Smooth muscle cell of the umbilical artery (primary cell): Measurements from ENCODE around the gene CTDSP1. TPM values are rescaled to one million over a fixed set of nuclear protein-coding genes. Genes with fewer than 3 reads are reported as not detected.

ENCODE experiments used
- total RNA-seq: library from RNA; depleted of rRNA; stranded (reverse); fragments of >200 nt; gene quantifications from 2 replicates; pipeline ENCODE4 v1.2.3, GENCODE V29; 2014

Gene CTDSP1, protein sequence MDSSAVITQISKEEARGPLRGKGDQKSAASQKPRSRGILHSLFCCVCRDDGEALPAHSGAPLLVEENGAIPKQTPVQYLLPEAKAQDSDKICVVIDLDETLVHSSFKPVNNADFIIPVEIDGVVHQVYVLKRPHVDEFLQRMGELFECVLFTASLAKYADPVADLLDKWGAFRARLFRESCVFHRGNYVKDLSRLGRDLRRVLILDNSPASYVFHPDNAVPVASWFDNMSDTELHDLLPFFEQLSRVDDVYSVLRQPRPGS
- total RNA-seq, result 35.0 and 39.5 TPM in 2 replicates

DNA sequence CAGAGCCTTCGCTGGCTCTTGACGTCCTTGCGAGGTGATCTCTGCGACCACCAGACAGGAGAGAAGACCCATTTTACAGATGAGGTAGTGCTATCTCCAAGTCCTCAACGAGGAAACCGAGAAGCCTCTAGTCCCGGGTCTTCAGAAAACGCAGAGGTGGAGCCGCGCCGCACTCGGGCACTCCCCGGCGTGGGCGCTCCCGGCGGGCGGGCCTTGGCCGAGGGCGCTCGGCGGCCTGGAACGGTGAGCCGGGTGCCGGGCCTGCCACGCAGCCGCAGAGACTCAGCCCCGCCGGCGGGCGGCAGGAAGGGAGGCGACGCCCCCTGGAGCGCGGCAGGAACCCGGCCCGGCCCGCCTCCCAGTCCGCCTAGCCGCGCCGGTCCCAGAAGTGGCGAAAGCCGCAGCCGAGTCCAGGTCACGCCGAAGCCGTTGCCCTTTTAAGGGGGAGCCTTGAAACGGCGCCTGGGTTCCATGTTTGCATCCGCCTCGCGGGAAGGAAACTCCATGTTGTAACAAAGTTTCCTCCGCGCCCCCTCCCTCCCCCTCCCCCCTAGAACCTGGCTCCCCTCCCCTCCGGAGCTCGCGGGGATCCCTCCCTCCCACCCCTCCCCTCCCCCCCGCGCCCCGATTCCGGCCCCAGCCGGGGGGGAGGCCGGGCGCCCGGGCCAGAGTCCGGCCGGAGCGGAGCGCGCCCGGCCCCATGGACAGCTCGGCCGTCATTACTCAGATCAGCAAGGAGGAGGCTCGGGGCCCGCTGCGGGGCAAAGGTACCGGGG is at the start of gene CTDSP1:
TSS of gene CTDSP1 (plus strand) at position 478 of the 776 bp plus-strand sequence. CDS start at position 701, 223 bp downstream.

DNA sequence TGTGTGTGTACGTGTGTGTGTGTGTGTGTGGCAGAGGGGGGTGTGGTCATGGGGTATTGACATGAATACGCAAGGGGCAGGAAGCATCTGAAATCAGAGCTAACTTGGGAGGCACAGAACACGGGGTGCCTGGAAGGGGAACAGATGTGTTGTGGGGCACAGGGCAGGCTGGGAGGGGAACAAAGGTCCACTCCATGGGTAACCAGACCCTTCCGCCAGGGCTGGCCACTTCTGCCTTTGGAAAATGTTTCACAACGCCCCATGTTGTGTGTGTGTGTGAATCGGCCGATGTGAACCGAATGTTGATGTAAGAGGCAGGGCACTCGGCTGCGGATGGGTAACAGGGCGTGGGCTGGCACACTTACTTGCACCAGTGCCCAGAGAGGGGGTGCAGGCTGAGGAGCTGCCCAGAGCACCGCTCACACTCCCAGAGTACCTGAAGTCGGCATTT is 17.7 kb upstream of the CTDSP1 start, which contains the start of gene SLC11A1:
TSS of gene SLC11A1 (plus strand) at position 358 of the 451 bp plus-strand sequence. CDS start 96 bp downstream, outside the sequence.

DNA sequence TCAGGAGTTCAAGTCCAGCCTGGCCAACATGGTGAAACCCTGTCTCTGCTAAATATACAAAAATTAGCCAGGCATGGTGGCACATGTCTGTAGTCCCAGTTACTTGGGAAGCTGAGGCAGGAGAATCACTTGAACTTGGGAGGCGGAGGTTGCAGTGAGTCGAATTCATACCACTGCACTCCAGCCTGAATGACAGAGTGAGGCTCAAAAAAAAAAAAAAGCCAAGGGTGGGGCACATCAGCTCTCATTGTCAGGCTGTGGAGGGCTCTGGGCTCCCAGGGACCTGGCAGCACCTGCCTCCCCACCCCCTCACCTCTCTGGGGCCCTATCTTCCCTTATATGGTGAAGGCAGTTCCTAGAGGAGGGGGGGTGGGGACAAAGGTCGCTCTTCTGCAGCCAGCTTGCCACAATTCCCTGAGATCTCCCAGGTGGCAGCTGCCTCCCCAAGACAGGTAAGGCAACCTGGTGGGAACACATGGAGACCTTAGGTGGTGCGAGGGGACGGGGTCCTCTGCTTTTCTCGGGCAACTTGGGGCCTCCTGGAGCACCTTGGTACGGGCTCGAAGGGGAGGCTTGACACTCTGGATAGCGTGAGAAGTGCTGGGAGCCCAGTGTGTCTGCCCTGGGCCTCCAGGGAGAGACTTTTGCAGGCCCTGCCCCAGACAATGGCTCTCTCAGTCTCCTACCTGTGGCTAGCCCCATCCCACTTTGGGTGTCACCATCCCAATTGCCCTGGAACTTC is 19.2 kb downstream of the CTDSP1 start, which contains the start of gene VIL1:
TSS of gene VIL1 (plus strand) at position 407 of the 742 bp plus-strand sequence. CDS start 4,656 bp downstream, outside the sequence.

Other genes with a start within 250 kb of the CTDSP1 start
- not detected in 2 replicates for gene CXCR1, start 232.9 kb upstream of the CTDSP1 start, total RNA-seq
- 346 and 401 TPM in 2 replicates for gene ARPC2, start 182.7 kb upstream of the CTDSP1 start, total RNA-seq
- gene GPBAR1, start 138.9 kb upstream of the CTDSP1 start, total RNA-seq, result not detected in 2 replicates
- gene AAMP, start 129.7 kb upstream of the CTDSP1 start, total RNA-seq, result 118 and 138 TPM in 2 replicates
- gene PNKD, start 129.3 kb upstream of the CTDSP1 start, total RNA-seq, result 38.3 and 43.7 TPM in 2 replicates
- gene TMBIM1, start 107.4 kb upstream of the CTDSP1 start, total RNA-seq, result 165 and 227 TPM in 2 replicates
- gene CATIP, start 43.0 kb upstream of the CTDSP1 start, total RNA-seq, result 0.59 TPM in 1 of 2 replicates, not detected in the other
- 0.05 and 0.30 TPM in 2 replicates for gene SLC11A1, start 17.6 kb upstream of the CTDSP1 start, total RNA-seq
- under 0.01 TPM in 1 of 2 replicates, not detected in the other for gene VIL1, start 19.3 kb downstream of the CTDSP1 start, total RNA-seq
- gene USP37, start 168.5 kb downstream of the CTDSP1 start, total RNA-seq, result 10.1 and 10.6 TPM in 2 replicates
- 33.0 and 43.0 TPM in 2 replicates for gene CNOT9, start 169.0 kb downstream of the CTDSP1 start, total RNA-seq
- gene PLCD4, start 208.0 kb downstream of the CTDSP1 start, total RNA-seq, result 0.59 and 0.78 TPM in 2 replicates